Measurements from ENCODE around the gene SLC35F3. TPM values are rescaled to one million over a fixed set of nuclear protein-coding genes. Genes with fewer than 3 reads are reported as not detected.

SLC35F3 gene
- total RNA-seq, 6 experiments from 2014 or later, result not detected

DNA sequence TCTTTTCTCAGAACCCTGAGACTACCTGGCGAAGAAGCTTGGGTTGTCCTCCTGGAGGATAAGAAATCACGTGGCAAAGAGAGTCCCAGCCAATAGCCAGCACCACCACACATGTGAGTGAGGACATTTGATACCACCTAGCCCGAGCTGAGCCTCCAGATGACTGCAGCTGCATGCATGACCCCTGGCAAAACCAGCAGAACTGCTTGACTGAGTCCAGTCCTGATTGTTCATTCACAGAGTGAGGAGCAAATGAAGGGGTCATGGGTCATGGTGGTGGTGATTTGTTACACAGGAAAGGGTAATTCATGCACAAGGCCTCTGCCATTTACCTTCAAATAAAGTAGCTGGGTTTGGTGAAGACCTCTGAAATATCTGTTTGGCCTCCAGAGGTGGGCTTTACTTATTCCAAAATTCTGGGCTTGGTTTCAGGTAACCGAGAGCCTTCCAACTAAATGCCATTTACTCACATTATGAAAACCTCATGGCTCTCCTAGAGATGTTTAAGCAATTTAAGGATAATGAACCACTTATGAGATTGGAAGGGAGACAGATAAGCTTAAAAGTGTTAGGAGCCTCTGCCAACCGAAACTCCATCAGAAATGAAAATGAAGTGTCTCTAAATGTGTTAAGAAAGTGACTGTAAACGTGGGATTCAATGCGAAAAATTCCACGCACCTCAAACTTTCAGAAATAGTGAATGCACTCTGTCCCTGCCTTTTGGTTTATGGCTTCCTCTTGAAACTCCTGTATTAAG, 163.3 kb downstream of the SLC35F3 start:
- Histone ChIP-seq H3K27ac (no peak overlapping the region), H3K27me3 (no peaks in the 10 kb centered on the region), H3K36me3 (no peaks in the 10 kb centered on the region), H3K4me3 (no peak overlapping the region), H3K4me1 (no peaks in the 10 kb centered on the region), H3K9me3 (no peaks in the 10 kb centered on the region)
- DNase-seq (no peak), ATAC-seq (no peak)
- intact Hi-C loops (cut with DNase I), result loop anchor here in 1 of 2 donors (10.0 kb wide), 1 partner anchor 673 kb away; no protein-coding TSS in a partner anchor
- TF ChIP-seq, protein P1, sequence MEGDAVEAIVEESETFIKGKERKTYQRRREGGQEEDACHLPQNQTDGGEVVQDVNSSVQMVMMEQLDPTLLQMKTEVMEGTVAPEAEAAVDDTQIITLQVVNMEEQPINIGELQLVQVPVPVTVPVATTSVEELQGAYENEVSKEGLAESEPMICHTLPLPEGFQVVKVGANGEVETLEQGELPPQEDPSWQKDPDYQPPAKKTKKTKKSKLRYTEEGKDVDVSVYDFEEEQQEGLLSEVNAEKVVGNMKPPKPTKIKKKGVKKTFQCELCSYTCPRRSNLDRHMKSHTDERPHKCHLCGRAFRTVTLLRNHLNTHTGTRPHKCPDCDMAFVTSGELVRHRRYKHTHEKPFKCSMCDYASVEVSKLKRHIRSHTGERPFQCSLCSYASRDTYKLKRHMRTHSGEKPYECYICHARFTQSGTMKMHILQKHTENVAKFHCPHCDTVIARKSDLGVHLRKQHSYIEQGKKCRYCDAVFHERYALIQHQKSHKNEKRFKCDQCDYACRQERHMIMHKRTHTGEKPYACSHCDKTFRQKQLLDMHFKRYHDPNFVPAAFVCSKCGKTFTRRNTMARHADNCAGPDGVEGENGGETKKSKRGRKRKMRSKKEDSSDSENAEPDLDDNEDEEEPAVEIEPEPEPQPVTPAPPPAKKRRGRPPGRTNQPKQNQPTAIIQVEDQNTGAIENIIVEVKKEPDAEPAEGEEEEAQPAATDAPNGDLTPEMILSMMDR (IDR thresholded peaks at IDR 0.05), result no peak
- no peak for TF ChIP-seq POLR2A (IDR thresholded peaks at IDR 0.05)
- WGBS (ENCODE audit: insufficient coverage, low coverage, low lambda C conversion rate, missing lambda C conversion rate), result 80% methylated on average over 7 of the region's 8 CpGs

DNA sequence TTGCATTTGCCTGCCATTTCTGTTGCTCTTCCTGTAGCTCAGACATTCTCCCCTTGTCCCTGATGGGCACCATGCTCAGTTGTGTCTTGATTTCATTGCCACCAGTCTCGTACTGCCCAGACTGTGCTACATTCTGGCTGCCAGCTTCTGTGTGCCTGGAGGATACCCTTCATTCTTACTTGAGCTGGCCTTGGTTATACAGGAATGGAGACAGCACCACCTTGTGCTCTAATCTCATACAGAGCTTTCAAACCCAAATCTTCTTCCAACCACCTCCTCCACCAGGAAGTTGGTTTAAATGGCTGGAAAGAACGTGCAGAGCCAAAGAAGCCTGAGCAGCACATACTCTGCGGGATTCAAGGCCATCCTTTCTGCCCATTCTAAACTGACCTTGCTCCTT, 165.3 kb downstream of the SLC35F3 start:
- intact Hi-C loops (cut with DNase I), result loop anchor here in 1 of 2 donors (10.0 kb wide), 1 partner anchor 675 kb away; no protein-coding TSS in a partner anchor
- TF ChIP-seq, protein P1 (IDR thresholded peaks at IDR 0.05), result peak in 1 of 4 donors; percentile 8
- TF ChIP-seq POLR2A (IDR thresholded peaks at IDR 0.05), result no peak
- DNase-seq (no peak), ATAC-seq (peak in 1 of 4 donors; percentile 12)
- Histone ChIP-seq H3K9me3 (no peaks in the 10 kb centered on the region), H3K27ac (no peak overlapping the region), H3K4me1 (no peaks in the 10 kb centered on the region), H3K4me3 (no peak overlapping the region), H3K27me3 (no peaks in the 10 kb centered on the region), H3K36me3 (no peaks in the 10 kb centered on the region)
- WGBS (ENCODE audit: insufficient coverage, low coverage, low lambda C conversion rate, missing lambda C conversion rate), result 56% methylated on average over 3 of the region's 3 CpGs

DNA sequence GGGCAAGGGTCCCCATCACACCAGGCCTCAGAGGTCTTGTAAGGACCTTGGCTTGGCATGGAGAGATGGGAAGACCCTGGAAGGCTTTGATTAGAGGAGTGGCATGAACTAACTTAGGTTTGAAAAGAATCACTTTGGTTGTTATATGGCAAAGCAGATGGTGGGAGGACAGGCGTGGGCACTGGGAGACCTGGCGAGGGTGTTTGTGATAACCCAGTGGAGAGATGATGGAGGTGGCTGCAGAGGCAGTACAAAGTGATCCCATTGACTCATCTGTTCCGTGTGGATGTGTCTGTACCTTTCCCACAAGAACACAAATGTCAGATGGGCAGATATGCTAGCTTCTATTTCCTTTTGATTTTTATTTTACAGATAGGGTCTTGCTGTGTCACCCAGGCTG, 168.3 kb downstream of the SLC35F3 start:
- intact Hi-C loops (cut with DNase I), result no loop called here
- Histone ChIP-seq H3K27me3 (no peaks in the 10 kb centered on the region), H3K9me3 (no peaks in the 10 kb centered on the region), H3K36me3 (no peaks in the 10 kb centered on the region), H3K4me3 (no peak overlapping the region), H3K27ac (no peak overlapping the region), H3K4me1 (no peaks in the 10 kb centered on the region)
- no peak for DNase-seq
- no peak for ATAC-seq
- 53% methylated on average over 3 of the region's 3 CpGs for WGBS (ENCODE audit: insufficient coverage, low coverage, low lambda C conversion rate, missing lambda C conversion rate)
- TF ChIP-seq POLR2A (IDR thresholded peaks at IDR 0.05), result no peak
- TF ChIP-seq, protein P1 (IDR thresholded peaks at IDR 0.05), result no peak

DNA sequence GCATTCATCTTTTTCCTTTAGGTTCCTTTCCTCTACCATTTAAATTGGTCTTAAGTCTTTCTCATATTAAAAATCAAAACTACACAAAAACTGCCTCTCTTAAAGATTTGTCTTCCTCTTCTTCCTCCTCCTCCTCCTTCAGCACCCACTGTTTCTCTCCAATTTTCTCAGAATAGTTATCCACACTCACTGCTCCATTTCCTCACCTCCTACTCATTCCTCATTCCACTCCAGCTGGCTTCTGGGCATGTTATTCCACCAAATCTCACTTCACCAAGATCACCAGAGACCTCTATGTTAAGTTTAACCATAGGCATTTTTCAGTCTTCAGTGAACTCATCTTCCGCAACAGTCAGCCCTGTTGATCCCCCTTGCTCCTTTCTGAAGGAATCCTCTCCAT, 173.7 kb downstream of the SLC35F3 start:
- no peak overlapping the region for H3K4me3 ChIP-seq
- DNase-seq (no peak), ATAC-seq (no peak)
- TF ChIP-seq, protein P1 (IDR thresholded peaks at IDR 0.05), result no peak
- TF ChIP-seq POLR2A (IDR thresholded peaks at IDR 0.05), result no peak
- 100% methylated on average over 1 of the region's 1 CpG for WGBS (ENCODE audit: insufficient coverage, low coverage, low lambda C conversion rate, missing lambda C conversion rate)
- intact Hi-C loops (cut with DNase I), result no loop called here
- no peaks in the 10 kb centered on the region for H3K4me1 ChIP-seq
- H3K27me3 ChIP-seq, result no peaks in the 10 kb centered on the region
- no peaks in the 10 kb centered on the region for H3K9me3 ChIP-seq
- no peaks in the 10 kb centered on the region for H3K36me3 ChIP-seq
- no peak overlapping the region for H3K27ac ChIP-seq

Data from right lobe of liver (tissue), 6 donors.